HUDEP-2 (cell line): ENCODE data around the gene USP35.
A peak's percentile ranks its signal among the peaks of the same experiment; 100 is the strongest.

Source experiments
- DNase-seq, 76 experiments: peaks; one replicate each; lab custom pipeline; 2025; ENCODE audit not compliant: unreplicated experiment in 76 of 76; lab: John Stamatoyannopoulos, UW

Gene USP35, protein sequence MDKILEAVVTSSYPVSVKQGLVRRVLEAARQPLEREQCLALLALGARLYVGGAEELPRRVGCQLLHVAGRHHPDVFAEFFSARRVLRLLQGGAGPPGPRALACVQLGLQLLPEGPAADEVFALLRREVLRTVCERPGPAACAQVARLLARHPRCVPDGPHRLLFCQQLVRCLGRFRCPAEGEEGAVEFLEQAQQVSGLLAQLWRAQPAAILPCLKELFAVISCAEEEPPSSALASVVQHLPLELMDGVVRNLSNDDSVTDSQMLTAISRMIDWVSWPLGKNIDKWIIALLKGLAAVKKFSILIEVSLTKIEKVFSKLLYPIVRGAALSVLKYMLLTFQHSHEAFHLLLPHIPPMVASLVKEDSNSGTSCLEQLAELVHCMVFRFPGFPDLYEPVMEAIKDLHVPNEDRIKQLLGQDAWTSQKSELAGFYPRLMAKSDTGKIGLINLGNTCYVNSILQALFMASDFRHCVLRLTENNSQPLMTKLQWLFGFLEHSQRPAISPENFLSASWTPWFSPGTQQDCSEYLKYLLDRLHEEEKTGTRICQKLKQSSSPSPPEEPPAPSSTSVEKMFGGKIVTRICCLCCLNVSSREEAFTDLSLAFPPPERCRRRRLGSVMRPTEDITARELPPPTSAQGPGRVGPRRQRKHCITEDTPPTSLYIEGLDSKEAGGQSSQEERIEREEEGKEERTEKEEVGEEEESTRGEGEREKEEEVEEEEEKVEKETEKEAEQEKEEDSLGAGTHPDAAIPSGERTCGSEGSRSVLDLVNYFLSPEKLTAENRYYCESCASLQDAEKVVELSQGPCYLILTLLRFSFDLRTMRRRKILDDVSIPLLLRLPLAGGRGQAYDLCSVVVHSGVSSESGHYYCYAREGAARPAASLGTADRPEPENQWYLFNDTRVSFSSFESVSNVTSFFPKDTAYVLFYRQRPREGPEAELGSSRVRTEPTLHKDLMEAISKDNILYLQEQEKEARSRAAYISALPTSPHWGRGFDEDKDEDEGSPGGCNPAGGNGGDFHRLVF

DNA sequence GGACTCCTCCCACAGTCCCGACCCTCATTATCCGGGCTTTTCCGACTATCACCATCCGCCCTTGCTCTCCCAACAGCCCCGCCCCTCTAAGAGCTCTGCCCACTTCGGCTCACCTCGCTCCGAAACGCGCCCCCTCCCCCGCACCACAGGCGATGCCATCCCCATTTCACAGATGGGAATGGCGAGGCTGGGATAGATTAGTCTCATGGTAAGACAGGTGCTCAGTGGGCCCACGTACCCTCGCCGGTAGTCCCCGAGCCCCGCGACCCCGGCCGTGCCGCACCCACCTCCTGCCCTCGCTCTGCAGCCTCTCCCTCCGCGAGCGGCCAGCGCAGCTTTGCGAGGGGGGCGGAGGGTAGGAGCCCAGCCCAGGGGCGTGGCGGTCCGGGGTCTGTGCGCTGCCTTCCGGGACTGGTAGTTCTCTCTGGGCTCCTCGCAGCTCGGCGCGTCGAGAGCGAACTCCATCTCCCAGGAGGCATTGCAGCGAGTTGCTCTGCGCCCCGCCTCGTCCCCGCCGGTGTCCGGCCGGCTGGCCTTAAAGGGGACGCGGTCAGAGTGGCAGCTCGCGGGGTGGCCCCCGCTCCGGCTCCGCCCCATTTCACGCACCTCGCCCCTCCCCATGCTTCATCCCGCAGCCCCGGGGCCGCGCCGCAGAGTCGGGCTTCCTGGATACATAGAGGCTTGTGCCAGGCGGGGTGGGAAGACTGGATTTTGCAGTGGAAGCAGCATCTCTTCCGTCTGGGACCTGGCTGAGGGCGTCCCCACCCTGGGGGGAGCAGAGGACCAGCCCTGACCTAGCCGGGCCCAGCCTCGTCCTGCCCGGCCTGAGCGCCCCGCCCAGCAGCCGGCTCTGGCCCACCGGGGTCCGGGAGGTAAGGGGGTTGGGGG lies at the start of gene USP35, which contains the start of gene KCTD21:
Gene USP35 (plus strand): TSS at position 634 of the 888 bp plus-strand sequence. CDS start 7,327 bp downstream, outside the sequence.
Gene KCTD21 (minus strand): TSS at position 341 of the 888 bp plus-strand sequence. CDS start 14,072 bp downstream, outside the sequence.
- peak in 74 of 76 experiments; percentile 39 to 96 (median 90) for DNase-seq

DNA sequence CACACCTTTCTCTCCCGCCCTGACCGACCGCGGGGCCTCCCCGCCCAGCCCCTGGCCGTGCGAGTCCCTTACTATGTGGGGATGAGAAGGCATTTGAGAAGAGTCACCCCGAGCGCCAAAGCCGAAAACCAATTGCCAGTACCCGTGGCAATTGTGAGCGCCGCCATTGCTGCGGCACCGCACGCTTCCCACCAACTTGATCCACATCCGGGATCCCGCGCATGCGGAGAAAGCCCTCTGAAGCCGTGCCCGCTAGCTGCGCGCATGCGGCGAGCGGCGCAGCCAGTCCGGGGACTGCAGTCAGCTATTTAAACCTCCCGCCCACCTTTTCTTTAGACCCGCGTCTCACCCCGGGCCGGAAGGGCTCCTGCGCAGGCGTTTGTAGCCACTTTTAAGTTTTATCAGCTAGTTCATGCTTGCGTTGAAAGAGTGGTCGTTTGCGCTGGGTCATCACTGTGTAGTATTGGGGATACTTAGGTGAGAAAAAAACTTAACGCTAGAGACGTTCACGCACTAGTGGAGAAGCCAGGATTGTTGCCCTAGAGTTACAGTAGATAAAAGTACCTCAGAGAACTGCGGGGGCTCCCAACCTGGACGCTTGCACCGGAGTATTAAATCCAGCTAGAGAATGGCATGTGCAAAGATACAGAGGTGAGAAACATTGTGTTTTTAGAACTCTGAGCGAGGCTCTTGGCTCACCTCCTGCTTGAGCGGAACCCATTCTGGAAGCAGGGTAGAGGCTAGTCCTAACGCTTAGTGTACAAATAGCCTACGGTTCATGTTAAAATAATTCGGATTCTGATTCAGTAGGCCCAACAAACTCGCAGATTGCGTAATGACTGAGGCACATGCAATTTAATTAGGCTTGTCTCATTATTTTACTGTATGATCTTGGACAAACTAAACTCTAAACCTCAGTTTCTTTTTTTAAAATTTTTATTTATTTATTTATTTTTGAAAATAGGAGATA lies 49.0 kb upstream of the USP35 start, which contains the start of gene ALG8:
Gene ALG8 (minus strand): TSS at position 205 of the 970 bp plus-strand sequence. CDS start 38 bp downstream, at position 167.
- DNase-seq, result peak; percentile 29 to 97 (median 92)

DNA sequence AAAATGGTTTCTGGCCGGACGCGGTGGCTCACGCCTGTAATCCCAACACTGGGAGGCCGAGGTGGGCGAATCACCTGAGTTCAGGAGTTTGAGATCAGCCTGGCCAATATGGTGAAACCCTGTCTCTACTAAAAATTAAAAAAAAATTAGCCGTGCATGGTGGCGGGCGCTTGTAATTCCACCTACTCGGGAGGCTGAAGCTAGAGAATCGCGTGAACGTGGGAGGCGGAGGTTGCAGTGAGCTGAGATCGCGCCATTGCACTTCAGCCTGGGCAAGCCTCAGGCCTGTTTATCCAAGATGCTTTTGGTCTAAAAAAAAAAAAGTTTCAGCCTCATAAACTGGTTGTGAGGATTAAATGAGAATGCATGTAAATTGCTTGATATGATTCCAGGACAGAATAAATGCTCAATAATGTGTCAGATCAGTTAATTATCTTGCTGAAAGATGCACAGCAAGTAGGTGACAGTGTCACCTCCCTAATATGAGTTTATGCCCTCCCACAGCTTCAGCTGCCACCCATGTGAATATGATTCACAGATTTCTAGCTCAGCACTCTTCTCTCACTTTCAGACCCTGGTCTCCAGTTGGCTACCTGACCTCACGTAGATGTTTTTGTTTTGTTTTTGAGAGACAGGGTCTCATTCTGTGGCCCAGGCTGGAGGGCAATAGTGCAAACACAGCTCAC lies 48.2 kb upstream of the USP35 start:
- peak in 1 of 76 experiments; percentile 7 for DNase-seq

DNA sequence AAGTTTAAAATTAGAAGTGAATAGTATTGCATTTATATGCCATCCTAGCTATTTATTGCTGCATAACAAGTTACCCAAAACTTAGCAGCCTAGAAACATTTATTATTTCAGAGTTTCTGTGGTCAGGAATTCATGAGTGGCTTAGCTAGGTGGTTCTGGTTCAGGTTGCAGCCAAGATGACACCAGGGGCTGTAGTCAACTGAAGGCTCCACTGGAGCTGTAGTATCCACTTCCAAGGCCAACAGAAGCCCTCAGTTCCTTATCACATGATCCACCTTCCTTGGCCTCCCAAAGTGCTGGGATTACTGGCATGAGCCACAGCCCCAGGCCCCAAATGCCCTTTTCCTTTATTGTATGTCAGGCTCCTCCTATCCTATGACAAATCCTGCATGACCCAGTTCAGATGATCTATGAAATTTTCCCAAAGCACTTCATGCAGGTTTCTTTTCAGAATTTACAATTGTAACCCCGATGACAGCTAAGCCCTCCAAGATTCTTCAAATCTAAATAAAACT lies 43.2 kb upstream of the USP35 start:
- DNase-seq, result no peak

- no peak for DNase-seq
Measured at GRCh38 chr11:78147807-78148206, 40.9 kb upstream of the USP35 start.

DNA sequence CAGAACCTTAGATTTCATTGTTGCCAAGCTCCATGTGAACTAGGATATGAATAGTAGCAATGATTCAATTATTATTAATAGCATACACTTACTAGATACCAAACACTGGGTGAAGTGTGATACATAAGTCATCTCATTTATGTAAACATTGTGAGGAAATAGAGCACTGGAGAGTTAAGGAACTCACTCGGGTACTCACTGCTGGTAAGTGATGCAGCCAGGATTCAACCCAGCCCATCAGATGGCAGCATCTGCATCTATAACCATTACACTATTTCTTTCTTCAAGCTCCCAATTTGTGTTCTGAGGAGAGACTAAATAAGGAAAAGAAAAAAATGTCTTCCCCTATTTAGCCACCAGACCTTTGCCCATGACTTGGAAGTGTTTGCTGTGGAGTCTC lies 39.1 kb upstream of the USP35 start:
- no peak for DNase-seq

DNA sequence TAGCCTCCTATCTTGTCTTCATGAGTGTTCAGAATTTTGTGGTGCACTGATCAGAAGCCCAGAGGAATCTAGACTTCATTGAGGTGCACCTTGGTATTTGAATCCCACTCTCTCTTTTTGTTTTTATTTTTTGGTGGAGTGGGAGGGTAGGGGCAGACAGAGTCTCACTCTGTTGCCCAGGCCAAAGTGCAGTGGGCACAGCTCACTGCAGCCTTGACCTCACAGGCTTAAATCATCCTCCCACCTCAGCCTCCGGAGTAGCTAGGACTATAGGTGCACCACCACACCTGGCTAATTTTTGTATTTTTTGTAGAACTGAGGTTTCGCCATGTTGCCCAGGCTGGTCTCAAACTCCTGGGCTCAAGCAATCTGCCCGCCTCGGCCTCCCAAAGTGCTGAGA lies 38.4 kb upstream of the USP35 start:
- no peak for DNase-seq

- DNase-seq, result no peak
Measured at GRCh38 chr11:78150754-78151153, 38.0 kb upstream of the USP35 start.

DNA sequence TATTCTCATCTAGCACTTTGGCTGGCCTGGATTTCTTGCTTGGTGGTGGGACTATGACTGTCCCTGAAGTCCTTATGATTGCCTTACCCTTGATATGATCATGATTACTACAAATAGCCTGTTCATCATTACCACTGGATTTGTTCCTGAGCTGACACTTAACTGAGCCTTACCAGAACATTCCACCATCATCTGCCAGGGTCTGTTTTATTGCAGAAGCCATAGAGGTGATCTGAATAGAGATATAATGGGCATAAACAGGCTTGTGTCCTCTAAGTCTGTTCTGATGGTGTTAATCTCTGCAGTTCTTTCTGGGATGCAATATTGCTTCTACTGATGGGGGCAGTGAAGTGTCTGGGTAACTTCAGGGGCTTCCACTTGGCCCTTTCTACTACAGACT lies 36.9 kb upstream of the USP35 start:
- no peak for DNase-seq

DNA sequence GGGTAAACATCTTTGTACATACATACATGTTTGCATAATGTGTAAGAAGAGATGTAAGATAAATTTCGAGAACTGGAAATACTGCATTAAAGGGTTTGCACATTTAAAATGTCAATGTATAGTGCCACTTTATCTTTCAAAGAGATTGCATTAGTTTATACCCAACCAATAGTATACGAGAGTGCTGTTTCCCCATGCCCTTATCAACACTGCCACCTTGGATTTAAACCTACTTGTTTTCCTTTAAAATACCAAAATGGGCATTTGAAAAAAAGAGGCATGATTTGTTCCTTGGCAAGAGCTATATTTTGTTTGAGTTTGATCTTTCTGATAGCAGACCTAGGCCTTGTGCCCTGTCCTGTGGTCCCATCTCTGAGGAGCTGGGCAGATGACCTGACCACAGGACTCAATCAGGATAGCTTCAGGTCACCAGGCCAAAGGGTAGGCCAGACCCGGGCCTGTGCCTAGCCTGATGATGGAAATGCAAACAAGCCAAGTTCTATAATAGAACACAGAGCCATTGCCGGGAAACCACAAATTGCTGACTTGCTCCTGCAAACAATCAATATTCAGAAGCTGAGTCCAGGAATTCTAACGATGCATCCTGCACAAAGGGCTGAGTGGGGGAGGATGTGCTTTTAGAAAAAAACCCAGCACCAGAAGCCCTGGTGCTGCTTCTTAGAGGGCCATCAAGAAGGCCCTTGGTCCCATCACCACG lies 32.4 kb upstream of the USP35 start:
- DNase-seq, result peak in 13 of 76 experiments; percentile 3 to 48 (median 26)

- DNase-seq, result no peak
Measured at GRCh38 chr11:78158987-78159652, 29.6 kb upstream of the USP35 start.

GRCh38 chr11:78160557-78160956 lies 28.2 kb upstream of the USP35 start:
- no peak for DNase-seq

GRCh38 chr11:78161346-78161745 lies 27.4 kb upstream of the USP35 start:
- no peak for DNase-seq

DNA sequence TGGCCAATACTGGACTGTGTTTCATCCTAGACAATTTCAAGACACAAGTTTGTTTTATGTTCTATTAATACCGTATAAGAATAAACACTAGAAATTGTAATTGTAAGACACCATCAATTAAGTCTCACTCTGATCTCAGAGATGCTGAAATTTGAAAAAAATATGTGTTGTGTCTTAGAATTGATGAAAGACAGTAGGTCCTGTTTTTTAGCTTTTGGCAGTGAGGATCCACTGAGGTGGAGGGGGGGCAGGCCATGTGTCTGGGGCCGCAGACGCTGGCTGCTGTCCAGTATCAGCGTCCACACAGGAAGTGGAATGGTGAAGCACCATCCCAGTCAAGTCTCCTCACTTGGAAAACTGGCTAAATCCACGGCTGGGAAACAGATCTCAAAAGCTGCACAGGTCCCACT lies 26.8 kb upstream of the USP35 start:
- DNase-seq, result no peak

- DNase-seq, result no peak
Measured at GRCh38 chr11:78163828-78164227, 24.9 kb upstream of the USP35 start.

- DNase-seq, result no peak
Measured at GRCh38 chr11:78164471-78164870, 24.2 kb upstream of the USP35 start.
